Uterus (tissue), 4 donors: ENCODE results near the gene SELENOS. TPM values are rescaled to one million over a fixed set of nuclear protein-coding genes. Genes with fewer than 3 reads are reported as not detected.

Experiments
- DNase-seq, 2 donors: peaks; one replicate each; pipeline ENCODE4 v3.0.0-alpha.2; 2019 to 2020
- H3K27ac ChIP-seq, 2 donors: fragments of 200-600 bp; sonication (generic); 1 replicate in 1 of 2; 2 replicates in 1 of 2; pipeline ENCODE4 v1.5.1; 2016 to 2018
- H3K27me3 ChIP-seq, 2 donors: fragments of 200-600 bp; sonication (generic); one replicate each; pipeline ENCODE4 v1.5.1; 2018 to 2019; ENCODE audit warnings: control low read depth in 1 of 2
- H3K36me3 ChIP-seq, 2 donors: fragments of 200-600 bp; sonication (generic); one replicate each; pipeline ENCODE4 v1.5.1; 2019; ENCODE audit warnings: control low read depth in 1 of 2
- H3K4me1 ChIP-seq, 2 donors: fragments of 200-600 bp; sonication (generic); one replicate each; pipeline ENCODE4 v1.5.1; 2018 to 2019; ENCODE audit warnings: control low read depth in 1 of 2
- H3K4me3 ChIP-seq, 2 donors: fragments of 200-600 bp; sonication (generic); 1 replicate in 1 of 2; 2 replicates in 1 of 2; pipeline ENCODE4 v1.5.1; 2018 to 2019; ENCODE audit warnings: mild to moderate bottlenecking in 1 of 2
- H3K9me3 ChIP-seq, 2 donors: fragments of 200-600 bp; sonication (generic); one replicate each; pipeline ENCODE4 v1.5.1; 2019; ENCODE audit warnings: control low read depth in 1 of 2
- CTCF ChIP-seq, 4 experiments: fragments of 200-600 bp in 2 of 4; fragments of 450-650 bp in 2 of 4; sonication (generic) in 2 of 4; IDR thresholded peaks; one replicate each; pipeline ENCODE4 v1.5.1; 2016 to 2019; ENCODE audit warnings: antibody characterized with exemption in 4 of 4, mild to moderate bottlenecking in 2 of 4, moderate library complexity in 1 of 4
- POLR2A ChIP-seq, 2 donors: fragments of 450-650 bp; IDR thresholded peaks; one replicate each; pipeline ENCODE4 v1.6.1; 2016; ENCODE audit warnings: antibody characterized with exemption in 2 of 2, mild to moderate bottlenecking in 1 of 2, moderate library complexity in 1 of 2
- intact Hi-C: fragments of 100-400 bp; cut with DNase I; formaldehyde crosslinking; loops from one replicate; pipeline ENCODE4 v1.15.1; 2023; ENCODE audit warnings: low total_unique reads
- total RNA-seq, 4 donors: library from RNA; depleted of rRNA in 3 of 4; stranded (reverse); fragments of >200 nt in 3 of 4; gene quantifications; one replicate each; pipeline versions ENCODE4 v1.1.0 to v1.2.4, GENCODE V29; 2014 to 2023
- donor health status: DM: yes; HTN: yes; CAD: no.

The SELENOS gene
- total RNA-seq, 4 donors from 2014 or later: 36.9 to 90.0 (median 56.3) TPM

DNA sequence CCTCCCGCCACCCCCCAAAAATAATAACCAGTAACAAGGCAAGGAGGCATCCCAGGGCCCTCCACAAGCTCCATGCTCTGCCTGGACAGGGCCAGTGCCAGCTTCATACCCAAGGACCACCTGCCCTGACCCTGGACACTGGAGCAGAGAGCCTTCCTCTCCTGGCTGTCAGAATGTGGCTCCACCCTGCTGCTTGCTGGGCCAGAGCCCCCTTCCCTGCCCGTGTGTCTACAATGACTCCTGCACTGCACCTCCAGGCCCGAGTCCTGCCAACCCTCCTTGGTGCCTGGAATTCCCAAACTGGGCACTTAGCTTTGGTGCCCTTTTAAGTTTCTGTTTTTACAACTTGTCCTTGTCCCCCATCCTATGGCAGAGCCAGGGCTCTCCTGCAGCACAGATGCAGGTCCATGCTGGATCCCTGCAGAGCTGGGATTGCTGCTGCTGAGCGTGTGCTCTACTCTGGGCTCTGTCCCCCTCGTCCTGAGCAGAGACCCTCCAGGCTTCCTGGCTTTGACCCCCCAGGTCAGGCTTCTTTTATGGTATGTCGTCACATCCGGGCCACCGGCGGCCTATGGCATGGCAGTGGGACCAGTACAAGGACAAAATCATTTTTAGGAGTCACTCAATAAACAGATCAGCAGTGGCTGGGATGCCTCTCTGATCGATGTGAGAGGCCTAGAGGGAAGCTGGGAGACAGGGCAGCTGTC is 29.2 kb upstream of the SELENOS start:
- TF ChIP-seq POLR2A (IDR thresholded peaks at IDR 0.05): no peak
- no peak for TF ChIP-seq CTCF (IDR thresholded peaks at IDR 0.05)
- no peak overlapping the region for H3K27ac ChIP-seq
- no peaks in the 10 kb centered on the region for H3K4me1 ChIP-seq
- intact Hi-C loops: no loop called here
- DNase-seq: no peak
- no peaks in the 10 kb centered on the region for H3K9me3 ChIP-seq
- H3K27me3 ChIP-seq: no peaks in the 10 kb centered on the region
- H3K36me3 ChIP-seq: no peaks in the 10 kb centered on the region
- H3K4me3 ChIP-seq: no peak overlapping the region

DNA sequence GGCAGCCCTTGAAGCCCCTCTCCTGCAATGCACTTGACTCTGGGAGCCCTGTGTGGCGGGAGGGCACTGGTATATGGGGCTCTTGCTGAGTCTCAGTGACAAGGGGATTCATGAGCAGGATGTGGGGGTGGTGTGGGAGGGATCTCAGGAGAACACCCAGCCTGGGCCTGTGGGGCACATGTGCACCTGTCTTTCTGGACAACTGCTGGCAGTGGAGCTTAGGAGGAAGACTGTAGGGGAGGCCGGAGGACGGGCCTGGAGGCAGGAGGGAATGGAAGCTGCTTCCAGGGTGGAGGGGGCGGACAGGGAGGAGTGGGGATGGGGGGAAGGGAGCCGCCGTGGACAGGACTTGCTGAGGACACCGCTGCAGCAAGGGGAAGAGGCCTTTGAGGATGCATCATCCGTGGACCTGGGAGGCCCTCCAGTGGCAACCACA is 28.6 kb upstream of the SELENOS start:
- Histone ChIP-seq H3K27me3 (no peaks in the 10 kb centered on the region), H3K4me3 (no peak overlapping the region), H3K4me1 (no peaks in the 10 kb centered on the region), H3K9me3 (no peaks in the 10 kb centered on the region), H3K36me3 (no peaks in the 10 kb centered on the region), H3K27ac (no peak overlapping the region)
- no peak for DNase-seq
- TF ChIP-seq CTCF (IDR thresholded peaks at IDR 0.05) (no peak), POLR2A (IDR thresholded peaks at IDR 0.05) (no peak)
- intact Hi-C loops: no loop called here

DNA sequence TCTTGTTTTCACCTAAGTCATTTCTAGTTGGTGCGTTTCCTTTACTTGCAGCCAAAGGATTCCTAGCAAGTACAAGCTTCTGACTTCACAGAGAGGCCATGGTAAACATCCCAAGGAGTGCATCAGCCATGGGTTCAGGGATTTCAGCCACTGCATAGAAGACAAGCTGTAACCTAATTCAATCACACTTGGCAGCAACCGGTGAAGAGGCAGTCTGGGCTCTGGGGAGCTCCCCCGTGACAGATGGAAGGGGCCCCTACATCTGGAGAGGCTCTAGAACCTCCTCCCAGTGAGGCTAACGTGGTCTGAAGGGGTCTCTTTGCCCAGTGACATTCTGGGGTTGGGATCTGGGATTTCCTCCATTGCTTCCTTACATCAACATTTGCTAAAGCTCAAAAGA is 26.1 kb upstream of the SELENOS start:
- no peaks in the 10 kb centered on the region for H3K9me3 ChIP-seq
- no peaks in the 10 kb centered on the region for H3K27me3 ChIP-seq
- H3K4me3 ChIP-seq: no peak overlapping the region
- DNase-seq: no peak
- no peaks in the 10 kb centered on the region for H3K4me1 ChIP-seq
- TF ChIP-seq CTCF (IDR thresholded peaks at IDR 0.05) (no peak), POLR2A (IDR thresholded peaks at IDR 0.05) (no peak)
- H3K27ac ChIP-seq: no peak overlapping the region
- intact Hi-C loops: no loop called here
- no peaks in the 10 kb centered on the region for H3K36me3 ChIP-seq

GRCh38 chr15:101296418-101297405 is 19.4 kb upstream of the SELENOS start:
- H3K27ac ChIP-seq: no peak overlapping the region
- no peaks in the 10 kb centered on the region for H3K9me3 ChIP-seq
- H3K36me3 ChIP-seq: no peaks in the 10 kb centered on the region
- no peak overlapping the region for H3K4me3 ChIP-seq
- intact Hi-C loops: loop anchor here (5.0 kb wide), 1 partner anchor 356 kb away; the partner anchor contains the start of gene TM2D3
- H3K27me3 ChIP-seq: no peaks in the 10 kb centered on the region
- TF ChIP-seq CTCF (IDR thresholded peaks at IDR 0.05) (no peak), POLR2A (IDR thresholded peaks at IDR 0.05) (no peak)
- H3K4me1 ChIP-seq: peaks cover 0 to 5% of the 10 kb centered on the region in 2 donors
- DNase-seq: no peak
